Astrocyte (in vitro differentiated cells and primary cell): ENCODE data around the gene TANGO2. TPM values are rescaled to one million over a fixed set of nuclear protein-coding genes. Genes with fewer than 3 reads are reported as not detected.

Experiments
- DNase-seq: peaks from one replicate; pipeline ENCODE4 v3.0.0-alpha.2; 2010; ENCODE audit warnings: low read depth
- FAIRE-seq: peaks from 2 replicates; lab custom pipeline; 2011; peaks lifted over from hg19 to GRCh38; lab: Jason Lieb, UNC
- H2AFZ ChIP-seq: 2 replicates; pipeline ENCODE4 v1.6.0; 2012; ENCODE audit warnings: low read depth, low read length, inconsistent platforms
- H3K27ac ChIP-seq: 2 replicates; pipeline ENCODE4 v1.5.1; 2011; ENCODE audit warnings: low read depth, low read length, inconsistent platforms
- H3K27me3 ChIP-seq: 2 replicates; pipeline ENCODE4 v1.6.0; 2011; ENCODE audit warnings: low read length, inconsistent platforms; ENCODE audit not compliant: insufficient read depth
- H3K36me3 ChIP-seq: 2 replicates; pipeline ENCODE4 v1.5.1; 2011; ENCODE audit warnings: low read length, inconsistent platforms; ENCODE audit not compliant: insufficient read depth
- H3K4me1 ChIP-seq: 2 replicates; pipeline ENCODE4 v1.5.1; 2011; ENCODE audit warnings: low read length, inconsistent platforms; ENCODE audit not compliant: insufficient read depth
- H3K4me2 ChIP-seq: 2 replicates; pipeline ENCODE4 v1.6.0; 2012; ENCODE audit warnings: low read length, inconsistent platforms
- H3K4me3 ChIP-seq: 2 replicates; pipeline ENCODE4 v1.5.1; 2011; ENCODE audit warnings: low read depth, mild to moderate bottlenecking, low read length, inconsistent platforms; ENCODE audit not compliant: insufficient read depth
- H3K79me2 ChIP-seq: 2 replicates; pipeline ENCODE4 v1.6.0; 2012; ENCODE audit warnings: mild to moderate bottlenecking, low read length, inconsistent platforms; ENCODE audit not compliant: insufficient read depth
- H3K9ac ChIP-seq: 2 replicates; pipeline ENCODE4 v1.6.0; 2012; ENCODE audit warnings: mild to moderate bottlenecking, low read length, inconsistent platforms
- H3K9me3 ChIP-seq: 2 replicates; pipeline ENCODE4 v1.5.1; 2012; ENCODE audit warnings: low read depth, mild to moderate bottlenecking, low read length, inconsistent platforms; ENCODE audit not compliant: insufficient read depth
- H4K20me1 ChIP-seq: 2 replicates; pipeline ENCODE4 v1.6.0; 2012; ENCODE audit warnings: low read length, inconsistent platforms; ENCODE audit not compliant: insufficient read depth
- H3K27ac Mint-ChIP-seq: one replicate; pipeline ENCODE4 v1.8.0; 2021; ENCODE audit warnings: mild to moderate bottlenecking, mixed read lengths; ENCODE audit not compliant: unreplicated experiment
- H3K27me3 Mint-ChIP-seq: one replicate; pipeline ENCODE4 v1.8.0; 2021; ENCODE audit warnings: low read depth, mixed read lengths; ENCODE audit not compliant: unreplicated experiment
- H3K36me3 Mint-ChIP-seq: one replicate; pipeline ENCODE4 v1.8.0; 2021; ENCODE audit warnings: low read depth, mixed read lengths; ENCODE audit not compliant: unreplicated experiment
- H3K4me1 Mint-ChIP-seq: one replicate; pipeline ENCODE4 v1.8.0; 2021; ENCODE audit warnings: low read depth, mixed read lengths; ENCODE audit not compliant: unreplicated experiment
- H3K4me3 Mint-ChIP-seq: one replicate; pipeline ENCODE4 v1.8.0; 2021; ENCODE audit warnings: mild to moderate bottlenecking, moderate library complexity, mixed read lengths; ENCODE audit not compliant: unreplicated experiment
- H3K9me3 Mint-ChIP-seq: one replicate; pipeline ENCODE4 v1.8.0; 2021; ENCODE audit warnings: mild to moderate bottlenecking, mixed read lengths; ENCODE audit not compliant: unreplicated experiment
- CTCF ChIP-seq: IDR thresholded peaks from 2 replicates; pipeline ENCODE4 v1.5.1; 2011; ENCODE audit warnings: low read depth, mild to moderate bottlenecking, inconsistent platforms, low read length, moderate library complexity; ENCODE audit not compliant: insufficient read depth
- EZH2 ChIP-seq: IDR thresholded peaks from 2 replicates; pipeline ENCODE4 v1.6.1; 2012; ENCODE audit warnings: mild to moderate bottlenecking, low read length, inconsistent platforms; ENCODE audit not compliant: insufficient read depth
- total RNA-seq: library from RNA; stranded (reverse); gene quantifications from 2 replicates; pipeline ENCODE4 v1.2.1, GENCODE V29; 2021

The TANGO2 gene
- total RNA-seq, 1 donor from 2014 or later, result 28.0 TPM

- no peak overlapping the region for H3K27ac ChIP-seq
- H3K4me2 ChIP-seq, result no peak overlapping the region
- no peaks in the 10 kb centered on the region for H3K79me2 ChIP-seq
- Mint-ChIP-seq H3K27ac (no peak overlapping the region), H3K9me3 (no peaks in the 10 kb centered on the region), H3K36me3 (no peaks in the 10 kb centered on the region), H3K4me1 (no peaks in the 10 kb centered on the region), H3K4me3 (no peak overlapping the region), H3K27me3 (peaks cover 13% of the 10 kb centered on the region)
- H3K36me3 ChIP-seq, result no peaks in the 10 kb centered on the region
- FAIRE-seq, result no peak
- DNase-seq, result no peak
- H3K4me3 ChIP-seq, result no peak overlapping the region
- H2AFZ ChIP-seq, result no peak overlapping the region
- H3K9me3 ChIP-seq, result no peaks in the 10 kb centered on the region
- H4K20me1 ChIP-seq, result peaks cover 4% of the 10 kb centered on the region
- peaks cover 7% of the 10 kb centered on the region for H3K27me3 ChIP-seq
- H3K9ac ChIP-seq, result no peak overlapping the region
- TF ChIP-seq EZH2 (no peak), CTCF (no peak)
- peaks cover 3% of the 10 kb centered on the region for H3K4me1 ChIP-seq
Measured at GRCh38 chr22:20011993-20012740, 8.7 kb upstream of the TANGO2 start.

- Histone ChIP-seq H3K27me3 (peaks cover 12% of the 10 kb centered on the region), H3K4me2 (no peak overlapping the region), H3K27ac (no peak overlapping the region), H3K9ac (no peak overlapping the region), H3K9me3 (no peaks in the 10 kb centered on the region), H4K20me1 (peaks cover 4% of the 10 kb centered on the region), H3K36me3 (no peaks in the 10 kb centered on the region), H3K79me2 (no peaks in the 10 kb centered on the region), H3K4me1 (peaks cover 3% of the 10 kb centered on the region), H3K4me3 (no peak overlapping the region), H2AFZ (no peak overlapping the region)
- H3K27ac Mint-ChIP-seq, result no peak overlapping the region
- H3K9me3 Mint-ChIP-seq, result no peaks in the 10 kb centered on the region
- H3K27me3 Mint-ChIP-seq, result peaks cover 20% of the 10 kb centered on the region
- FAIRE-seq (no peak), DNase-seq (no peak)
- H3K4me1 Mint-ChIP-seq, result no peaks in the 10 kb centered on the region
- no peaks in the 10 kb centered on the region for H3K36me3 Mint-ChIP-seq
- no peak overlapping the region for H3K4me3 Mint-ChIP-seq
- TF ChIP-seq CTCF (no peak), EZH2 (no peak)
Measured at GRCh38 chr22:20012741-20013331, 8.1 kb upstream of the TANGO2 start.

GRCh38 chr22:20013382-20013871, 7.5 kb upstream of the TANGO2 start:
- Histone ChIP-seq H3K9ac (no peak overlapping the region), H3K27ac (no peak overlapping the region), H4K20me1 (peaks cover 4% of the 10 kb centered on the region), H3K79me2 (no peaks in the 10 kb centered on the region), H3K27me3 (peaks cover 12% of the 10 kb centered on the region), H2AFZ (no peak overlapping the region), H3K4me2 (no peak overlapping the region), H3K9me3 (no peaks in the 10 kb centered on the region), H3K4me1 (peaks cover 3% of the 10 kb centered on the region), H3K36me3 (no peaks in the 10 kb centered on the region), H3K4me3 (no peak overlapping the region)
- Mint-ChIP-seq H3K4me3 (no peak overlapping the region), H3K36me3 (no peaks in the 10 kb centered on the region), H3K4me1 (no peaks in the 10 kb centered on the region), H3K9me3 (no peaks in the 10 kb centered on the region), H3K27ac (no peak overlapping the region), H3K27me3 (peaks cover 25% of the 10 kb centered on the region)
- DNase-seq (peak; percentile 20), FAIRE-seq (no peak)
- TF ChIP-seq EZH2 (no peak), CTCF (peak; percentile 58)
